Lower lobe of right lung (tissue), 2 donors: Measurements from ENCODE around the gene UBE3B. TPM values are rescaled to one million over a fixed set of nuclear protein-coding genes. Genes with fewer than 3 reads are reported as not detected.

ENCODE experiments used
- ATAC-seq, 2 donors: fragments of 200-7000 bp; cut with Tn5 transposase; one replicate each; pipeline ENCODE4 v1.9.1; 2020 to 2022; ENCODE audit warnings: mild to moderate bottlenecking in 2 of 2, moderate library complexity in 2 of 2
- DNase-seq: peaks from one replicate; pipeline ENCODE4 v3.0.0-alpha.2; 2020
- H3K27ac ChIP-seq: fragments of 200-600 bp; one replicate; pipeline ENCODE4 v1.8.0; 2022
- H3K27me3 ChIP-seq: fragments of 200-600 bp; one replicate; pipeline ENCODE4 v1.8.0; 2022; ENCODE audit warnings: low read depth
- H3K36me3 ChIP-seq: fragments of 200-600 bp; one replicate; pipeline ENCODE4 v1.8.0; 2022; ENCODE audit warnings: mild to moderate bottlenecking
- H3K4me1 ChIP-seq: fragments of 200-600 bp; one replicate; pipeline ENCODE4 v1.8.0; 2022
- H3K4me3 ChIP-seq: fragments of 200-600 bp; one replicate; pipeline ENCODE4 v1.8.0; 2022; ENCODE audit warnings: mild to moderate bottlenecking
- H3K9me3 ChIP-seq: fragments of 200-600 bp; one replicate; pipeline ENCODE4 v1.8.0; 2022
- CTCF ChIP-seq: fragments of 200-600 bp; IDR thresholded peaks from one replicate; pipeline ENCODE4 v1.8.0; 2022; ENCODE audit warnings: antibody characterized with exemption, mild to moderate bottlenecking
- intact Hi-C: fragments of 100-400 bp; cut with DNase I; formaldehyde crosslinking; loops from one replicate; pipeline ENCODE4 v1.11.0; 2022
- total RNA-seq: library from RNA; stranded (reverse); fragmentation: NEBNext Ultra II Directional; extraction: Animal tissue kit (Norgen Biotek cat#: 25700); gene quantifications from one replicate; pipeline ENCODE4 v1.2.1, GENCODE V29; 2021
- donor health status: DM: no; HTN: yes; CAD: no; lungs with severe emphysema.

The UBE3B gene
- total RNA-seq, 1 donor from 2014 or later = 40.1 TPM

- intact Hi-C loops = no loop called here
- Histone ChIP-seq H3K4me3 (no peak overlapping the region), H3K9me3 (no peaks in the 10 kb centered on the region), H3K4me1 (peaks cover 4% of the 10 kb centered on the region), H3K36me3 (peaks cover 70% of the 10 kb centered on the region), H3K27ac (no peak overlapping the region), H3K27me3 (no peaks in the 10 kb centered on the region)
- no peak for TF ChIP-seq CTCF
- no peak for DNase-seq
- ATAC-seq = no peak
Measured at GRCh38 chr12:109446869-109447268, 30.6 kb upstream of the UBE3B start.

DNA sequence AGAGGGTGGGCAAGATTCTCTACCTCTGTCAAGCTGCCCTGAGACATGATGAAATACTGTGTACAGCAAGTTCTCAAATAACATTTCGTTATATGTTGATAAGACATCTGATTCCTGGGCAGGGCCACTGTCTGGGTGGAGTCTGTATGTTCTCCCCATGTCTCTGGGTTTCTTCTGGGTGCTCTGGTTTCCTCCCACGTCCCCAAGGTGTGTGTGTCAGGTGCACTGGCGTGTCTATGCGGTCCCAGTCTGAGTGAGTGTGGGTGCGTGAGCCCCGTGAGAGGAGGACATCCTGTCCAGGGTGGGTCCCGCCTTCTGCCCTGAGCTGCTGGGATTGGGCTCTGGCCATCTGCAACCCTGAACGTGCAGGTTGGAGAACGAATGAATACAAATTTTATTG lies 30.0 kb upstream of the UBE3B start:
- H3K4me1 ChIP-seq = peaks cover 10% of the 10 kb centered on the region
- ATAC-seq = no peak
- H3K4me3 ChIP-seq = no peak overlapping the region
- no peak overlapping the region for H3K27ac ChIP-seq
- no peak for DNase-seq
- H3K9me3 ChIP-seq = no peaks in the 10 kb centered on the region
- intact Hi-C loops = no loop called here
- no peaks in the 10 kb centered on the region for H3K27me3 ChIP-seq
- peaks cover 76% of the 10 kb centered on the region for H3K36me3 ChIP-seq
- no peak for TF ChIP-seq CTCF

- no peak for TF ChIP-seq CTCF
- ATAC-seq (no peak), DNase-seq (no peak)
- Histone ChIP-seq H3K36me3 (peaks cover 84% of the 10 kb centered on the region), H3K4me1 (peaks cover 12% of the 10 kb centered on the region), H3K27me3 (no peaks in the 10 kb centered on the region), H3K27ac (no peak overlapping the region), H3K9me3 (no peaks in the 10 kb centered on the region), H3K4me3 (no peak overlapping the region)
- intact Hi-C loops = no loop called here
Measured at GRCh38 chr12:109448272-109448671, 29.2 kb upstream of the UBE3B start.

- H3K4me3 ChIP-seq = no peak overlapping the region
- no peak for TF ChIP-seq CTCF
- H3K4me1 ChIP-seq = peaks cover 12% of the 10 kb centered on the region
- peaks cover 89% of the 10 kb centered on the region for H3K36me3 ChIP-seq
- H3K9me3 ChIP-seq = no peaks in the 10 kb centered on the region
- ATAC-seq = no peak
- H3K27ac ChIP-seq = no peak overlapping the region
- H3K27me3 ChIP-seq = no peaks in the 10 kb centered on the region
- DNase-seq = no peak
- intact Hi-C loops = no loop called here
Measured at GRCh38 chr12:109448707-109449390, 28.6 kb upstream of the UBE3B start.

GRCh38 chr12:109449845-109450532 lies 27.4 kb upstream of the UBE3B start:
- peaks cover 99% of the 10 kb centered on the region for H3K36me3 ChIP-seq
- intact Hi-C loops = no loop called here
- H3K27me3 ChIP-seq = no peaks in the 10 kb centered on the region
- H3K4me3 ChIP-seq = no peak overlapping the region
- no peak for TF ChIP-seq CTCF
- no peak overlapping the region for H3K27ac ChIP-seq
- ATAC-seq (peak in 1 of 2 donors; percentile 34), DNase-seq (no peak)
- H3K9me3 ChIP-seq = no peaks in the 10 kb centered on the region
- peaks cover 12% of the 10 kb centered on the region for H3K4me1 ChIP-seq
